GM18519 (cell line): ENCODE results near the gene OXSR1.
"Not testable (repeated sequence)": the region's sequence is repeated elsewhere in the genome, so short reads cannot be mapped to it uniquely, and the experiment has no call there.

Experiments
- ATAC-seq: cut with Tn5 transposase; IDR thresholded peaks from one replicate; pipeline ENCODE4 v1.9.1; 2021; ENCODE audit warnings: mild to moderate bottlenecking, moderate library complexity; ENCODE audit not compliant: unreplicated experiment, low FRiP score

Gene OXSR1

DNA sequence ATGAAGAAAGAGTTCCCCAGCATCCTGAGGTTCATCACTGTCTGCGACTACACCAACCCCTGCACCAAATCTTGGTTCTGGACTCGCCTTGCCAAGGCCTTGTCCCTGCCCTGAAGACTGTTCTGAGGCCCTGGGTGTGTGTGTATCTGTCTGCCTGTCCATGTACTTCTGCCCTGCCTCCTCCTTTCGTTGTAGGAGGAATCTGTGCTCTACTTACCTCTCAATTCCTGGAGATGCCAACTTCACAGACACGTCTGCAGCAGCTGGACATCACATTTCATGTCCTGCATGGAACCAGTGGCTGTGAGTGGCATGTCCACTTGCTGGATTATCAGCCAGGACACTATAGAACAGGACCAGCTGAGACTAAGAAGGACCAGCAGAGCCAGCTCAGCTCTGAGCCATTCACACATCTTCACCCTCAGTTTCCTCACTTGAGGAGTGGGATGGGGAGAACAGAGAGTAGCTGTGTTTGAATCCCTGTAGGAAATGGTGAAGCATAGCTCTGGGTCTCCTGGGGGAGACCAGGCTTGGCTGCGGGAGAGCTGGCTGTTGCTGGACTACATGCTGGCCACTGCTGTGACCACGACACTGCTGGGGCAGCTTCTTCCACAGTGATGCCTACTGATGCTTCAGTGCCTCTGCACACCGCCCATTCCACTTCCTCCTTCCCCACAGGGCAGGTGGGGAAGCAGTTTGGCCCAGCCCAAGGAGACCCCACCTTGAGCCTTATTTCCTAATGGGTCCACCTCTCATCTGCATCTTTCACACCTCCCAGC, 24.0 kb upstream of the OXSR1 start:
- ATAC-seq, result no peak

- no peak for ATAC-seq
These were observed 23.4 kb upstream of the OXSR1 start for GRCh38 chr3:38141952-38142273.

GRCh38 chr3:38142959-38143358, 22.4 kb upstream of the OXSR1 start:
- no peak for ATAC-seq

DNA sequence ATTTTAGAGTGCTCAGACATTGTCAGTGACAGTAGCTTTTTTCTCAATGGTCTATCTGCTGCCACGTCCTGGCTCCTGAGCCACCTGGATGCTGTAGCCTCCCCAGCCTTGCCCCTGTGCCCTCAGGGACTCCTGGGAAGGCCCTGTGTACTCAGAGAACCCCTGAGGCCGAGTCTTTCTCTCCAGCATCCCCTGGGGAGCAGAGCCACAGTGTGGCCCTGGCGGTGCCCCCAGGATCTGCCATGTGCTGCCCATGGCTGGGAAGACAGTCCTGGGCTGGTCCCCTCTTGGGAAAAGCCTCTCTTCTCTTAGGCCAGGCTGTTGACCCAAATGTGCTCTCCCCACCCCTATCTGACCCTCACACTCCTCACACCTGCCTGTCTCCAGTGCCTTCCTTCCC, 21.8 kb upstream of the OXSR1 start:
- no peak for ATAC-seq

DNA sequence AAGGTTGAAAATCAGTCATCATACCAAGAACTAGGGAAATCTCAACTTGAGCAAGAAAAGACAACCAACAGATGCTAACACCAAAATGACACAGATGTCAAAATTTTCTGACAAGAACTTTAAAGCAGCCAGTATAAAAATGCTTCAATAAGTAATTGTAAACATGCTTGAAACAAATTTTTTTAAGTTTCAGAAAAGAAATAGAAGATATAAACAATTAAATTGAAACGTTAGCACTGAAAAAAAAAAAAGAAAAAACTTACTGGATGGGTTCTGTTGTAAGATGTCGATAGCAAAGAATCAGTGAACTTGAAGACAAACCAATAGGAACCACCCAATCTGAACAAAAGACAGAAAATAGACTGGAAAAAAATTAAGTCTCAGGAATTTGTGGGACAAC, 18.8 kb upstream of the OXSR1 start:
- ATAC-seq, result no peak

DNA sequence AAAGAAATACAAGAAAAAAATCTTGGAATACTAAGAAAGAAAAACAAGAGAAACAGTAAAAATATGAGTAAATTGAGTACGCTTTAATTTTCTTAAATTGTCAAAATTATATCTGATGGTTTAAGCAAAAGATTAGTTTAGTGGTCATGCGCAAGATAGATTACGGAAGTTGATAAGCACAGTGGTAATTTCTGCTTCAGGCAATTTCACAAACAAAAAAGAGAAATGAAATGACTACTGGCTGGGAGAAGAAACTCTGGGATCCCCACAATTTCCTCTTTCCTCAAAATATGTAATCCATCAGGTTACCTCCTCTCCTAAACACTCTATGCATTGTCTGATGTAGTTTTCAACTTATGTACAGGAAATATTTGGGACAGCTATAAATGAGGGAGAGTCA, 17.9 kb upstream of the OXSR1 start:
- no peak for ATAC-seq

DNA sequence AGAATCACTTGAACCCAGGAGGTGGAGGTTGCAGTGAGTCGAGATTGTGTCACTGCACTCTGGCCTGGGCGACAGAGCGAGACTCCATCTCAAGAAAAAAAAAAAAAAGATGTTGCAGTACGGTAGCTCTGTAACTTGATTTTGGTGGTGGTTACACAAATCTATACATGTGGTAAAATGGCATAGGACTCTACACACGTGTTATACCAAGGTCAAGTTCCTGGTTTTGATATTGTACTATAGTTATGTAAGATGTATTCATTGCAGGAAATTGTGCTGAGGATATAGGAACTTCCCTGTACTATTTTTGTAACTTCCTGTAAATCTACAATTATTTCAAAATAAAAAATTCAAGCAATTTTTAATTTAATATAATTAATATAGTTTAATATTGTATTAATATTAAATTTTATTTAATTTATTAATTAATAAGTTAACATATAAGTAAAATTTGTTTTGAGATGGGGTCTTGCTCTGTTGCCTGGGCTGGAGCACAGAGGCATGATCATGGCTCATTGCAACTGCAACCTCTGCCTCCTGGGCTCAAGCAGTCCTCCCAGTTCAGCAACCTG, 16.9 kb upstream of the OXSR1 start:
- ATAC-seq, result no peak

DNA sequence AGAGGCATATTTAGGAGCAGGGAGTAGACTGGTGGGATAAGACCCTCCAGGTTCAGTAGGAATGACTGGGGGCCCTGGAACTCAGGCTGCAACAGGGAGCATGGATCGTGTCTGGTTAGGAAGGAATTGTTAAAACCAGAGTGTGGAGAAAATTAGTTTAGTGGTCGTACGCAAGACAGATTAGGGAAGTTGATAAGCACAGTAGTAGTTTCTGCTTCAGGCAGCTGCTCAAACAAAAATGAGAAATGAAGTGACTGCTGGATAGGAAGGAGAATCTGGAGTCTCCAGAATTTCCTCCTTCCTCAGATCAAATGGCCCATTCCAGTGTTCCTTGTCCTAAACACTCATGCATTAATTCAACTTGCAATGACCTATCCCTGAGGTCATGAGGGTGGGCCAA, 15.6 kb upstream of the OXSR1 start:
- ATAC-seq, result no peak

DNA sequence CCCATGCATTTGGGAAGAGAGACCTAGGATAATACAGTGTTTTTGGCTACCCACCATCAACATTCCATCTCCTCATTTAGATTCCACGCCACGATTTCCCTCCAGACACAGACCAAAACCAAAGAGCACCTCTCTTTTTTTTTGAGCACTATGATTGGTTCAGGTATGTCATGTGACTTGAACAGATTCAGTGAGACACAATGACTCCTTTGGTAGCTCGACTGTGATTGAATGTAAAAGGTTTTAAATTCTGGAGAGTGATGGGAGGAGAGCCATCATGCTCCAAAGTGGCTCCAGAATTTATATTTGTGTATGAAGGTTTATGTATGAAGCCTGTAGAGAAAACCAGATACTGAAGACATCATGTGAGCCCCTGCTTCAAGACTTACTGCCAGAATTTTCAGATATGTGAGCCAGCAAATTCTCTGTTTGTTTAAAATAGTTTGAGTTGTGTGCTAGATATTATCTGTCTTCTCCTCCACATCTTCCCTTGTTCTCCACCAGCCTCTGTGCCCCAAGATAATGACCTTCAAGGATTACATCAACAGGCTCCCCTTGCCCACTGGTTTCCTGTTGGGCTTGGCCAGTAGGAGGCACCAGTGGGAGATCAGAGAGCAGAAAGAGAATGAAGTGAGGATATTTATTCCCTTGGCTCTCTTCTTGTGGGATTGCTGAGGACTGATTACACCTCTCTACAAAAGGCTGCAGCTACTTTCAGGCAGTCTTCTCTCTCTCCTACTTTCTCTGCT, 14.4 kb upstream of the OXSR1 start:
- ATAC-seq, result no peak

DNA sequence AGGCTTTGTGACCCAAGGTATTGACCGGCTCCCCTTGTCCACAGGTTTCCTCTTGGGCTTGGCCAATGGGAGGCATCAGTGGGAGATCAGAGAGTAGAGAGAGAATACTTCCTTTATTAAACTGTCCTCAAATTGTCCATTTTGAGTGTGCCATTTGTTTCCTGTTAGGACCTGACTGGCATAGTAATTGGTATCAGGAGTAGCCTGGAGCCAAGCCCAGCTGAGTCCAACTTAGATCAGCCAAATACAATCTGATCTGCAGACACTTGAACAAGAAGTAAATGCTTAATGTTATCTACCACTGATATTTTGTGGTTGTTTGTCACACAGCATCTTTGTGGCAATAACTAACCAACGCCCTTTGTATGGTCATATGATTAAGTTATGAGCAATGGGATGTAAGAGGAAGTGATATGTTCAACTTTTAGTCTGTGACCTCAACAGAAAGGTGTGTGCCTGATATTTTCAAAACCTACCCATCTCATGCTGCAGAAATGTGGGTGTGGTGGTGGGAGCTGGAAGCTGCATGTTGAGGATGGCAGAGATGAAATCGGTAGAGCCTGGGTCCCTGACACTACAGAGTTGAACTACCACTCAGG, 13.6 kb upstream of the OXSR1 start:
- ATAC-seq, result no peak

GRCh38 chr3:38152609-38153008, 12.7 kb upstream of the OXSR1 start:
- ATAC-seq, result no peak

- ATAC-seq, result no peak
These were observed 12.1 kb upstream of the OXSR1 start for GRCh38 chr3:38153221-38153620.

GRCh38 chr3:38154033-38154494, 11.3 kb upstream of the OXSR1 start:
- no peak for ATAC-seq

GRCh38 chr3:38154625-38155255, 10.6 kb upstream of the OXSR1 start:
- no peak for ATAC-seq

- no peak for ATAC-seq
These were observed 9.5 kb upstream of the OXSR1 start for GRCh38 chr3:38155825-38156224.

GRCh38 chr3:38157117-38157516, 8.2 kb upstream of the OXSR1 start:
- ATAC-seq, result no peak

- no peak for ATAC-seq
These were observed 7.7 kb upstream of the OXSR1 start for GRCh38 chr3:38157595-38157994.

DNA sequence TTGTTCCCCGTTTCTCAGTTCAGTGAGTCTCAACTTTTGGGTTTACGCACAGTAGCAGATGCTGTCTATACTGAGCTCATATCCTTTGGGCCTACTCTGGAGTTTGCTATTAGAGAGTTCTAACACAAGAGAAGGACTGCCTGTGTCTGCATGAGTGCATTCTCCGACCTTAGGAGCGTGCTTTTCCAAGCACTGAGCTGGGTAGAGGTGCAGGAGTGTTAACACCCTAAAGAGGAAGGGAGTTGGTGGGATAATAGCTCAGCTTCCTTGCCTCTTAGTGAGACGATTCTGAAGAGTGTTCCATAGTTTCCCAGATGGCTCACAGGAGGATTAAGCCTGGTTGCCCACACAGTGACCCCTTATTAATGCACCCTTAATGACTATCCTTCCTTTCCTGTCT, 6.9 kb upstream of the OXSR1 start:
- ATAC-seq, result no peak

GRCh38 chr3:38160704-38161103, 4.6 kb upstream of the OXSR1 start:
- ATAC-seq, result not testable (repeated sequence)

DNA sequence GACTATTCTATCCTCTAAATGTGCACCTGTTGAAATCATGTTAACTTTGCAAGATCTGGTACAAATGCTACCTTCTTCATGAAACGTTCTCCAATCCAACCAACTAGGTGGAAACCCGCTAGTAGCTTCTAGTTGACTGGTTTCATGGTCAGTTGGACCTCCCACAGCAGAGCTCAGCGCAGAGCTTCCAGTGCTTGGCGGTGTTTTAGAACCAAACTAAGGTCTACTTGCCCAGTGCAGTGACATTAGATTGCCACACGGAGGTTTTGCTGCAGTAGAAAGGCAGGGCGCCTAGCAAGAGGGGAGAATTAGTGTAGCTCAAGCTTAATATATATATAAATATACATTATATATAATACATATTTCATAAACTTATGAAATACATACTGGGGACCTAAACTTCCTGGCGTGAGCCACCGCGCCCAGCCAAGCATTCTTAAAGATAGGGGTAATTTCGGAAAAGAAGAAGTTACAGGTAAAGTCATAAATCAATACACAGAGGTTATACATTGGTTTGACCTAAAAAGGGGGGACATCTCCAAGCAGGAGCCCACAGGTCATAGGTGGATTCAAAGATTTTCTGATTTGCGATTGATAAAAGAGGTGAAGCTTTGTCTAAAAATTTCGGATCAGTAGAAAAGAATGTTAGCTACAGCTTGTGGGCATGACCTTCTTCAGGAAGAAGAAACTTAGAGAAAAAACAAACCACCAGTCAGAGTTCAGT, 2.1 kb upstream of the OXSR1 start:
- no peak for ATAC-seq
